PC-3 (cell line): Measurements from ENCODE around the gene CYREN. TPM values are rescaled to one million over a fixed set of nuclear protein-coding genes. Genes with fewer than 3 reads are reported as not detected.

Experiments used
- ATAC-seq: fragments of 200-7000 bp; cut with Tn5 transposase; 2 replicates; pipeline ENCODE4 v1.9.1; 2020; ENCODE audit warnings: mild to moderate bottlenecking, moderate library complexity
- BruUV-seq: library from RNA; stranded (reverse); fragments of 400-500 nt; replicated peaks from 2 replicates; lab custom pipeline; 2021; lab: Mats Ljungman, UMichigan
- CTCF ChIA-PET: fragments of 300-600 bp; sonication (Branson Sonifier 250); formaldehyde crosslinking; loops from one replicate; lab custom pipeline; 2022; ENCODE audit warnings: antibody characterized with exemption; lab: Charles Lee
- POLR2A ChIA-PET: fragments of 300-600 bp; sonication (Branson Sonifier 250); formaldehyde crosslinking; loops from one replicate; lab custom pipeline; 2022; ENCODE audit warnings: antibody characterized with exemption; ENCODE audit not compliant: unreplicated experiment; lab: Charles Lee
- DNase-seq: peaks from one replicate; pipeline ENCODE4 v3.0.0-alpha.2; 2015
- H2AFZ ChIP-seq: fragments of 300-600 bp; sonication (generic); 2 replicates; pipeline ENCODE4 v1.6.0; 2016; ENCODE audit warnings: antibody characterized with exemption, low read length
- H3F3A ChIP-seq: fragments of 300-600 bp; sonication (generic); one replicate; pipeline ENCODE4 v1.6.0; 2017; ENCODE audit warnings: antibody characterized with exemption, low read length, control low read depth, mild to moderate bottlenecking; ENCODE audit not compliant: unreplicated experiment
- H3K27ac ChIP-seq: fragments of 300-600 bp; sonication (generic); 2 replicates; pipeline ENCODE4 v1.5.1; 2016; ENCODE audit warnings: mild to moderate bottlenecking, low read length
- H3K27me3 ChIP-seq: fragments of 300-600 bp; sonication (generic); 2 replicates; pipeline ENCODE4 v1.6.1; 2016; ENCODE audit warnings: low read length, mixed read lengths
- H3K36me3 ChIP-seq: fragments of 300-600 bp; sonication (generic); 2 replicates; pipeline ENCODE4 v1.6.1; 2016; ENCODE audit warnings: low read depth, mixed run types, low read length, mixed read lengths
- H3K4me1 ChIP-seq: fragments of 300-600 bp; sonication (generic); 2 replicates; pipeline ENCODE4 v1.5.1; 2016; ENCODE audit warnings: low read length; ENCODE audit not compliant: insufficient read depth
- H3K4me2 ChIP-seq: fragments of 300-600 bp; sonication (generic); 2 replicates; pipeline ENCODE4 v1.6.0; 2016; ENCODE audit warnings: low read length
- H3K4me3 ChIP-seq: fragments of 300-600 bp; sonication (generic); 2 replicates; pipeline ENCODE4 v1.5.1; 2016; ENCODE audit warnings: mild to moderate bottlenecking, low read length, mixed read lengths
- H3K79me2 ChIP-seq: fragments of 300-600 bp; sonication (generic); 2 replicates; pipeline ENCODE4 v1.6.1; 2017; ENCODE audit warnings: low read length, mixed read lengths
- H3K9ac ChIP-seq: fragments of 300-600 bp; sonication (generic); 2 replicates; pipeline ENCODE4 v1.6.0; 2016; ENCODE audit warnings: mild to moderate bottlenecking, low read length
- H3K9me2 ChIP-seq: fragments of 300-600 bp; sonication (generic); replicated peaks from 2 replicates; pipeline ENCODE4 v1.6.1; 2016; ENCODE audit warnings: mixed run types, low read length, mixed read lengths
- H3K9me3 ChIP-seq: fragments of 300-600 bp; sonication (generic); 2 replicates; pipeline ENCODE4 v1.6.1; 2016; ENCODE audit warnings: low read length, mixed read lengths
- H4K20me1 ChIP-seq: fragments of 300-600 bp; sonication (generic); 2 replicates; pipeline ENCODE4 v1.6.1; 2016; ENCODE audit warnings: low read length, mixed read lengths
- CTCF ChIP-seq: fragments of 300-600 bp; sonication (generic); conservative IDR thresholded peaks from 2 replicates; pipeline ENCODE4 v1.5.1; 2017; ENCODE audit warnings: antibody characterized with exemption, low read depth, mild to moderate bottlenecking, low read length
- EZH2 ChIP-seq: fragments of 300-600 bp; sonication (generic); IDR thresholded peaks from one replicate; pipeline ENCODE4 v1.6.1; 2017; ENCODE audit warnings: antibody characterized with exemption, mild to moderate bottlenecking, low read length; ENCODE audit not compliant: unreplicated experiment
- EZH2phosphoT487 ChIP-seq: fragments of 300-600 bp; sonication (generic); IDR thresholded peaks from 2 replicates; pipeline ENCODE4 v1.6.1; 2018; ENCODE audit warnings: mild to moderate bottlenecking, antibody characterized with exemption, low read length, borderline replicate concordance
- intact Hi-C: fragments of 100-400 bp; cut with micrococcal nuclease; formaldehyde crosslinking; loops from 2 replicates; pipeline ENCODE4 v1.9.0; 2023
- total RNA-seq: library from RNA; depleted of rRNA; stranded (reverse); fragments of >200 nt; gene quantifications from 2 replicates; pipeline ENCODE4 v1.2.3, GENCODE V29; 2014

CYREN gene
- total RNA-seq, 1 experiment from 2014 or later: 48.2 TPM

GRCh38 chr7:135185471-135186260 lies 15.2 kb upstream of the CYREN start:
- Histone ChIP-seq H3F3A (no peaks in the 10 kb centered on the region), H3K36me3 (peaks cover 18% of the 10 kb centered on the region; the same call in 1 of the 2 replicates), H3K79me2 (no peaks in the 10 kb centered on the region), H3K4me3 (no peak overlapping the region), H3K27me3 (no peaks in the 10 kb centered on the region), H3K27ac (no peak overlapping the region), H3K9ac (no peak overlapping the region), H4K20me1 (no peaks in the 10 kb centered on the region), H3K4me1 (no peaks in the 10 kb centered on the region), H3K4me2 (no peak overlapping the region), H3K9me3 (peaks cover 17% of the 10 kb centered on the region), H3K9me2 (no peaks in the 10 kb centered on the region), H2AFZ (no peak overlapping the region)
- CTCF ChIA-PET: no interaction called here
- no peak for DNase-seq
- intact Hi-C loops: no loop called here
- TF ChIP-seq EZH2: no peak
- TF ChIP-seq CTCF: no peak
- TF ChIP-seq EZH2phosphoT487: no peak
- ATAC-seq: no peak
- POLR2A ChIA-PET: no interaction called here
- no TSS peak for BruUV-seq

- ChIA-PET CTCF (no interaction called here), POLR2A (no interaction called here)
- Histone ChIP-seq H3K9me3 (peaks cover 22% of the 10 kb centered on the region), H3K4me3 (no peak overlapping the region), H3F3A (no peaks in the 10 kb centered on the region), H3K4me1 (no peaks in the 10 kb centered on the region), H3K4me2 (no peak overlapping the region), H3K9ac (no peak overlapping the region), H2AFZ (no peak overlapping the region), H4K20me1 (no peaks in the 10 kb centered on the region), H3K27ac (no peak overlapping the region), H3K27me3 (no peaks in the 10 kb centered on the region), H3K79me2 (no peaks in the 10 kb centered on the region), H3K36me3 (peaks cover 18% of the 10 kb centered on the region; the same call in 1 of the 2 replicates), H3K9me2 (no peaks in the 10 kb centered on the region)
- intact Hi-C loops: no loop called here
- ATAC-seq (no peak), DNase-seq (no peak)
- TF ChIP-seq EZH2 (no peak), CTCF (no peak), EZH2phosphoT487 (no peak)
- no TSS peak for BruUV-seq
Measured at GRCh38 chr7:135184254-135184841, 13.8 kb upstream of the CYREN start.

GRCh38 chr7:135183478-135183877 lies 13.0 kb upstream of the CYREN start:
- H3K9me3 ChIP-seq: peaks cover 22% of the 10 kb centered on the region
- H3K36me3 ChIP-seq: peaks cover 18% of the 10 kb centered on the region; the same call in 1 of the 2 replicates
- no TSS peak for BruUV-seq
- no peak overlapping the region for H3K4me3 ChIP-seq
- intact Hi-C loops: no loop called here
- DNase-seq: no peak
- no peak overlapping the region for H3K9ac ChIP-seq
- POLR2A ChIA-PET: no interaction called here
- H3K79me2 ChIP-seq: no peaks in the 10 kb centered on the region
- H4K20me1 ChIP-seq: no peaks in the 10 kb centered on the region
- CTCF ChIA-PET: no interaction called here
- H3K4me2 ChIP-seq: no peak overlapping the region
- ATAC-seq: no peak
- H3F3A ChIP-seq: no peaks in the 10 kb centered on the region
- TF ChIP-seq EZH2phosphoT487: no peak
- no peak for TF ChIP-seq CTCF
- TF ChIP-seq EZH2: no peak
- H3K27ac ChIP-seq: no peak overlapping the region
- H3K4me1 ChIP-seq: no peaks in the 10 kb centered on the region
- H2AFZ ChIP-seq: no peak overlapping the region
- no peaks in the 10 kb centered on the region for H3K27me3 ChIP-seq
- H3K9me2 ChIP-seq: no peaks in the 10 kb centered on the region
